GM21528 (cell line): ENCODE measurements around the gene SCRN3.
"Not testable (repeated sequence)": the region's sequence is repeated elsewhere in the genome, so short reads cannot be mapped to it uniquely, and the experiment has no call there.

Experiments used
- ATAC-seq: cut with Tn5 transposase; IDR thresholded peaks from one replicate; pipeline ENCODE4 v1.9.1; 2021; ENCODE audit warnings: mild to moderate bottlenecking, moderate library complexity; ENCODE audit not compliant: unreplicated experiment, low FRiP score

Gene SCRN3

GRCh38 chr2:174399171-174399570 lies 3.6 kb downstream of the SCRN3 start:
- no peak for ATAC-seq

DNA sequence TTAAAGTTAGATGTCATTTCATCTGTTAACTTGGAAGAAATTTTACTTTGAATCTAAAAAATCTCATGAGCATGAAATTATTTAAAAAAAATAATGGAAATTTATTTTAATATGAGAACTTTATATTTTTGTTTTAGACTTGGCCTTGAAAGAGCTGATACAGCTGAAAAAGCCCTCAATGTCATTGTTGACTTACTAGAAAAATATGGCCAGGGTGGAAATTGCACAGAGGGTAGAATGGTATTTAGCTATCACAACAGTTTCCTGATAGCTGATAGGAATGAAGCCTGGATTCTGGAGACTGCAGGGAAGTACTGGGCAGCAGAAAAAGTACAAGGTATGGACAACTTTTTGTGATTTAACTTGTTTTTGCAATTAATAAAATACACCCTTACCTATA lies 5.3 kb downstream of the SCRN3 start:
- no peak for ATAC-seq

GRCh38 chr2:174403628-174404027 lies 8.1 kb downstream of the SCRN3 start:
- no peak for ATAC-seq

DNA sequence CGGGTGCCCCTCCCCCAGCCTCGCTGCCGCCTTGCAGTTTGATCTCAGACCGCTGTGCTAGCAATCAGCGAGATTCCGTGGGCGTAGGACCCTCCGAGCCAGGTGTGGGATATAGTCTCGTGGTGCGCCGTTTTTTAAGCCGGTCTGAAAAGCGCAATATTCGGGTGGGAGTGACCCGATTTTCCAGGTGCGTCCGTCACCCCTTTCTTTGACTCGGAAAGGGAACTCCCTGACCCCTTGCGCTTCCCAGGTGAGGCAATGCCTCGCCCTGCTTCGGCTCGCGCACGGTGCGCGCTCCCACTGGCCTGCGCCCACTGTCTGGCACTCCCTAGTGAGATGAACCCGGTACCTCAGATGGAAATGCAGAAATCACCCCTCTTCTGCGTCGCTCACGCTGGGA lies 14.5 kb downstream of the SCRN3 start:
- not testable (repeated sequence) for ATAC-seq

- ATAC-seq: no peak
Measured at GRCh38 chr2:174412256-174412655, 16.7 kb downstream of the SCRN3 start.

DNA sequence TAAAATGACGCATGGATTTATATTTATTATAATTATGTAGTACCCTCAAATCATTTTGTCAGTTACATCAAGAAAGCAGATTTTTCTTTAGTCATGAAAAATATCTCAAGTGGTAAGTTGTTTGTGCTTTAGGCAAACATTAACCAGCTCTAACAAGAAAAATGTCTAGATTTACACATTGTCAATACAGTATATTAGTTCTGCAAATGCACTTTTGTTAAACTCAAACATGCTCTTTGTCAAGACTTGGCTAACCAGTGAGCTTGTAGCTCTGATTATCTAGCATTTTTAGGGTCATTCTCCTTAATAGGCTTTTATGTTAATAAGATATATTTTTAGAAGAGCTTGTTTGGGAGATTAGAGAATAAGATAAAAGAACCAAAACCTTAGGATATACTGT lies 32.7 kb downstream of the SCRN3 start:
- no peak for ATAC-seq

- ATAC-seq: no peak
Measured at GRCh38 chr2:174430066-174430465, 34.5 kb downstream of the SCRN3 start.

DNA sequence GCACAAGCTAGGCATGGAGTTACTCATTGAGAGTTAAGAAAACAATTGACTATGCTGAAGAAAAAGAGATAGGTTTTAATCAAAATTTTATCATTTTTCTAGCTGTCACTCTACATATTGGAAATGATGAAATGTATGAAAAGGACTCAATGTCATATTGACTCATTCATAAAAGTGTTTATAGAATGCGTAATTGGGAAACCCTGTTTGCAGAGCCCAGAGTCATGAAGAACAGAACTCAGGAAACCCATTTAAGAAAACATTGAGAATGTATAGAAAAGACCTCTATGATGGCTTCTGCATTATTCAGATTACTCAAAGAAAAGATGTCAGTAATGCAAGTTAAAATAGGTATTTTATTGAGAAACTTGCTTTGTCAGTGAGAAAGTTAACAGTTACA lies 36.4 kb downstream of the SCRN3 start:
- no peak for ATAC-seq

DNA sequence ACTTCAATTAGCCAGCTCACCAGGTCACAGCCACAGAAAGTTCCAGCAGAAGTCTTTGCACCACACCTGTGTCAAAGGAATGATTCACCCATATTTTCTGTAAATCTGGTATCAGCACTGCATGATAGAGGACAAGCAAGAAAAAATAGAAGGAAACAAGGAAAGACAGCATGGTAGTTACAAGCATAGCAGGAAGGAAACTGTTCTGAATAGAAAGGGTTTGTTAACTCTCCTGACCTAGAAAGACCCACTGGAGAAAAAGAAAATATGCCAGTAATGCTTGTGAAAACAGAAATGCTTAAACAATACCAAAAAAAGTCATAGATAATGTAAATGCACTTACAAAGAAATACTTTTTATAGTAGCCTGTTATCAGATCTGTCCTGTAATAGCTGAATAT lies 40.8 kb downstream of the SCRN3 start:
- no peak for ATAC-seq

GRCh38 chr2:174438146-174438886 lies 42.8 kb downstream of the SCRN3 start:
- ATAC-seq: no peak

GRCh38 chr2:174439323-174439722 lies 43.8 kb downstream of the SCRN3 start:
- ATAC-seq: no peak

DNA sequence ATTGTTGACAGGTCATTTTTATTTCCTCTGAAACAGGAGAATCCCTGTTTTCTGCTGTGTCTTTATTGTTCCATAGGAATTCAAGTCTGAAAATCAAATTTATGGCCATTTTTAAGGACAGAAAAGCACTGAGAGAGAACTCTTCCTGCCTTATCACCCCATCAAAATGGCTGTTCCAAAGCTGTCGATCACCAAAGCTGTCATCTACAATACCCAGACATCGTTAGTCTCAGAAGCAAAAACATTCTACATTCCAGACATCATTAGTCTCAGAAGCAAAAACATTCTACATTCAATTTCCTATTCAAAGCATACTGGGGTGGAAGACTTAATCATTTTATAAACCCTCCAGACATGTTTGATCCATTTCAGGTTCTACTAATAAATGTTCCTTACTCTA lies 44.4 kb downstream of the SCRN3 start:
- ATAC-seq: no peak

GRCh38 chr2:174442546-174443510 lies 47.3 kb downstream of the SCRN3 start:
- ATAC-seq: no peak

GRCh38 chr2:174444761-174445160 lies 49.2 kb downstream of the SCRN3 start:
- no peak for ATAC-seq

- no peak for ATAC-seq
Measured at GRCh38 chr2:174445248-174445647, 49.7 kb downstream of the SCRN3 start.

GRCh38 chr2:174446531-174446930 lies 51.0 kb downstream of the SCRN3 start:
- ATAC-seq: no peak

GRCh38 chr2:174449033-174449432 lies 53.5 kb downstream of the SCRN3 start:
- ATAC-seq: no peak

- no peak for ATAC-seq
Measured at GRCh38 chr2:174450021-174450816, 54.7 kb downstream of the SCRN3 start.

DNA sequence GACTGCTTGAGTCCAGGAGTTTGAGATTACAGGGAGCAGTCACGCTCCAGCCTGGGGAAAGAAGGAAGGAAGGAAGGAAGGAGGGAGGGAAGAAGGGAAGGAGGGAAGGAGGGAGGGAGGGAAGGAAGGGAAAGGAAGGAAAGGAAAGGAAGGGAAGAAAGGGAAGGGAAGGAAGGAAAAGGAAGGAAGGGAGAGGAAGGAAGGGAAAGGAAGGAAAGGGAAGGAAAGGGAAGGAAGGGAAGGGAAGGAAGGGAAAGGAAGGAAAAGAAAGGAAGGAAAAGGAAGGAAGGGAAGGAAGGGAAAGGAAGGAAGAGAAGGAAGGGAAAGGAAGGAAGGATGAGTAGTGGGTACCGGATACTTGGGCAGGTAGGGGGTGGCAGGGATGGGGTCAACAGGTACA lies 59.0 kb downstream of the SCRN3 start:
- ATAC-seq: no peak

DNA sequence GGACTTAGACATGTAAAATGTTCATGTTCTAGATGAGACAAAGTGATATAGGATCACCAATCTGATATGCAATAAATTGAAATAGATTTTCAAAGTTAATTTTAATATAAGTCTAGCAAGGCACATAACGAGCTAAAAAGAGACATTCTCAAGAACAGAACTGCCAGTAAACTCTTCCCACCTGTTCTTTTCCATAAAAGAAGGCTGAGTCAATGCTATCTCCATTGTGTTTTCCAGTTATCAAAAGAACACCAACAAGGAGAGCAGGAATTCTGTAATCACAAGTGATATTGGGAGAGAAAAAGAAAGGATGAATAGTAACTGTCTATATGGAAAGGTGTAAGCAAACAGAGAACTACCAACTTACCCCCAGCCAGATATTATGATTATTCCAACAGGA lies 65.7 kb downstream of the SCRN3 start:
- no peak for ATAC-seq

- no peak for ATAC-seq
Measured at GRCh38 chr2:174465327-174465726, 69.8 kb downstream of the SCRN3 start.
